ENCODE data around the gene PHLPP1.
A peak's percentile ranks its signal among the peaks of the same experiment; 100 is the strongest.

Gene PHLPP1

DNA sequence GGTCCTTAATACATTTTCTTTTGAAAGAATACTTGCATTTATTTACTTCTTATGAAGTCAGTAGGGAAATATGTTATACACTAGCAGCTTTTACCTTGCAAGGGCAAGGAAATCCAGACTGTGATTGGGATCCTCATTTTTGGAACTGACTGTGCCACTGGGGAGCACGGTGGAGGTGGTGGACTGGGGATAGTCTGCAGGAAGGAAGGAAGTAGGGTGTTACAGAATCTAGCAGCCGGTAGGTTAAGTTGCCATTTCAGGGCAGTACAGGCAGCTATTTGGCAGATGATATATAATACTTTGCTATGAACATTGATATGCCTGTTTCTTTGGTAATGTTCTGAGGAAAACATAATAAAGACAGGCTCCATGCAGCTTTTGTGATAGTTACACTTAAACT is 238.3 kb downstream of the PHLPP1 start:
- DNase-seq: no peak

- DNase-seq: peak; percentile 9 to 57
These were observed 239.0 kb downstream of the PHLPP1 start for GRCh38 chr18:62954366-62954765.

GRCh38 chr18:62957885-62958472 is 242.6 kb downstream of the PHLPP1 start:
- peak in 1 of 2 experiments; percentile 56 for DNase-seq

- no peak for DNase-seq
These were observed 244.1 kb downstream of the PHLPP1 start for GRCh38 chr18:62959481-62959880.

- DNase-seq: no peak
These were observed 248.2 kb downstream of the PHLPP1 start for GRCh38 chr18:62963507-62963906.

DNA sequence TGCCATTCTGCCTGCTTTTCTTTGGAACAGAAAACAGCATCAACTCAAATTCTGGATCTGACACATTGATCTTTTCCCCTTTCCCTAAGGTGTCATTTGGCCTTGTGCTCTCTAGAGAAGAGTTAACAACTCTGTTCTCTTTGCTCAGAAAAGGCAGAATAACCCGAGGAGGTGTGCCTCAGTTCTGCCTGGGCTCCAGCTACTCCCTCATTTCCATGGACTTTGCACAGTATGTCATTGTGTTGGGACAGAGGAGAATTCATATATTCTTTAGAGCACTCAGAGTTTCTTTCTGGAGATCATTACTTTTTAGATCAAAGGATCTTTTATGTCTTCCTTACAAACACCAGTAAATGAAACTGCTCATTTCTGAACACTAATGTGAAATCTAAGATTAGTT is 249.1 kb downstream of the PHLPP1 start:
- DNase-seq: no peak

DNA sequence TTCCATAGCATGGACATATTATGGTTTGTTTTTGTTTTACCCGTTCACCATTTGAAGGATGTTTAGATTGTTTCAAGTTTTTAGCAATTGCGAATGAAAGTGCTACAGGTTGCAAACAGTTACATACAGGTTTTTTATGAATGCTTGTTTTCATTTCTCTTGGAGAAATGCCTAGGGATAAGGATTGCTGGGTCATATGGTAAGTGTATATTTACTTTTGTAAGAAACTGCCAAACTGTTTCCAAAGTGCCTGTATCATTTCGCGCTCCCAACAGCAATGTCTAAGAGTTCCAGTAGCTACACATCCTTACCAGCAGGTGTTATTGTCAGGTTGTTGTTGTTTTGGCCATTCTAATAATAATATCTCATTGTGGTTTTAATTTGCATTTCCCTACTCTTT is 251.7 kb downstream of the PHLPP1 start:
- DNase-seq: no peak

GRCh38 chr18:62973689-62974088 is 258.3 kb downstream of the PHLPP1 start:
- no peak for DNase-seq

DNA sequence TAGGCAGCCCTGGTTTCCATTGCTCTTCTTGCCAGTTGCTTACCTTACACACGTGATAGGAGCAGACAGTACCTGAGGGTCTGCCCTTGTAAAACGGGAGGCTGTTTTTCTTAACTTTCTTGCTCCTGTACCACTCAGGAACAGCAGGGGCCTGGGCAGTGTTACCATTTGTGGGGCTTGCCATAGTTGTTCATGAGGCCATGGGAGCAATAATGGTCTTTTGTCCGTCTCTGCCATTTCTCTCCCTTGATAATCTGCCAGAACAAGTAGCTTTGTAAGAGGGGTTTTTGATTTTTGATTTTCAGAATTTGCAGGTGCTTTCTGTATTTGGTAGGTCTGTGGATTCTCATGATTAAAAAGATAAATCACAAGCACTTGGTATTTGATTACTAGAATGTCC is 259.0 kb downstream of the PHLPP1 start:
- no peak for DNase-seq

DNA sequence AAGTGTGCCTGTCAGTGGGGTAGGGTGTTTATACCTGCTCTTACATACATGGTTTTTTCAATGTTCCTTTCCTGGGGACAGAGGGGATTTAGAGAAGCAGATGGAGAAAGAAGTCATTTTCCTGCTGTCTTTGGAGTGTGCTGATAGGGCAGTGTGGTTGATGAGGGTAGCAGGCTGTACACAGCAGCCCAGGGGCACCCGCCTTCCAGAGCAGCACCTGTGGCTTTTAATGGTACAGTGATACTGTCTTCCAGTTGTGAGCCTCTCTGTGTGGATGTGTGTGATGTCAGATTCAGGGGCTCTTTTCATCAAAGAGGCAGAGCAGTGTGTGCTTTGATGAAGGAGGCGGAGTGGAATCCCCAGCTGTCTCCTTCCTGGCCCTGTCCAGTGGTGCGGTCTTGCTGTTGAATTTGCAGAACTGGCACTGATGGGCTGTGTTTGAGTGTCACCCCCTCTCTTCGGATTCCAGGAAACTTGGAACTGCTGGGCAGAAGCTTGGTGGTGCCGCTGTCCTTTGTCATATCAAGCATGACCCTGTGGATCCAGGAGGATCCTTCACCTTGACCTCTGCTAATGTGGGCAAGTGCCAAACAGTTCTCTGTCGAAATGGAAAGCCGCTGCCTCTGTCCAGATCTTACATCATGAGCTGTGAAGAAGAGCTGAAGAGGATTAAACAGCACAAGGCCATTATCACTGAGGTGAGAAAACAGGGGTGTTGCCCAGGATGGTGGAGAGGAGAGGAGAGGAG is 259.8 kb downstream of the PHLPP1 start:
- no peak for DNase-seq

DNA sequence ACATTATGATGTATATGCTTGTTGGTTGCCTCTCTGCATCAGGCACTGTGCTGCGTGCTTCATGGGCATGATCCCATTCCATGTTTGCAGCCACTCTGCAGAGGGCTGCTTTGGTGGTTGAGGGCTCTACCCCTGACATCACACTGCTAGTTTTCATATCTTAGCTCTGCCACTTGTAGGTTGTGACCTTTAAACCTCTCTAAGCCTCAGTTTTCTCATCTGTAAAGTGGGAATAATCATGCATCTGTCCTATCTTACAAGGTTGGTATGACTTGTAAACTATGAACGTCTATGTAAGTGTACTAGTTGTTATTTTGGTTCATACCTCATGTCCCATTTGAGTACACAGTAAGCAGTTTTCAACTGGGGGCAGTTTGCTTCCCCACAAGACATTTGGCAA is 260.4 kb downstream of the PHLPP1 start:
- DNase-seq: no peak

DNA sequence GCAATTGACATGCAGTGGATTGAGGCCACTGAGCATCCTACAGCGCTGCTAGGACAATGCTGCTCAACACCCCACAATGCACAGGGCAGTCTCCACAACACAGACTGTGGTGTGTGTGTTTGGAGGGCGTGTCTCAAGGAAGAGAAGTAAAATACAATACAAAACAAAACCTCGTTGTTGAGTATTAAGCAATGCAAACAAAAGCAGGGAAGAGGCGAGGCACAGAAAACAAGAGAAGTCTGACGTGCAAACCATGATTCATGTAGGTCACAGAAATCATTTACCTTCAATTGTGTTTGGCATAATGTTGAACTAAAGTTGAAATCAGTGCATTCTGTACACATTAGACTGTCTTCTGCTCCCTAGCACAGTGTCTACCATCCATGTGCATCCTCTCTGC is 260.9 kb downstream of the PHLPP1 start:
- DNase-seq: peak; percentile 9 to 27

DNA sequence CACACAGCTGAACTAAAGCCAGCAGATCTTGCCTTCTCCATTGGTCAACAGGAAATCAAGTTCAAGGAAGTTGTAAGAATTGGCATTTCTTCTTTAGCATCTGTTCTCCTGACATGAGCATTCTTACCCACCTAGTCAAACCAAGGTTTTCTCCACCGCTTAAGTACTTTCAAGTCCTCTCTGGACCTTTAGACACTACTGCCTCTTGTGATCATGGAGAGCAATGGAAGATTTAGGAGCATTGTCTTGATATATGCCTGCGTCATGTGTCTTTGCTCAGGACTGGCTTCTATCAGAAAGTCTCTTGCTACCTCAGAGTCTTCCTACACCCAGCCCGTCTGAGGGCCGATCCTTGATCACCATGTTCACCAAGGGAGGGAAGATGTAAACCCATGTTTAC is 262.2 kb downstream of the PHLPP1 start:
- DNase-seq: no peak

GRCh38 chr18:62978251-62979049 is 263.1 kb downstream of the PHLPP1 start:
- no peak for DNase-seq

DNA sequence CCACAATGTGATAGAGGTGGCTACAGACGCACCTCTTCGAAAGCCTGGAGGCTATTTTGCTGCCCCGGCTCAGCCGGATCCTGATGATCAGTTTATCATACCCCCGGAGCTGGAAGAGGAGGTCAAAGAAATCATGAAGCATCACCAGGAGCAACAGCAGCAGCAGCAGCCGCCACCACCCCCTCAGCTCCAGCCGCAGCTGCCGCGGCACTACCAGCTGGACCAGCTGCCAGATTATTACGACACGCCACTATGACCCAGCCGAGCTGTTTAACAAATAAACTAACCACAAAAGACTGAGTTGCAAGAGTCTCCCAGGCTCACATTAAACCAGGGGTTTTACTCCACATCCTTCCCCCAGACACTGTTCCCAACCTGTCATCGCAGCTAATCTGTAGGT is 263.8 kb downstream of the PHLPP1 start:
- peak; percentile 38 to 62 for DNase-seq

DNA sequence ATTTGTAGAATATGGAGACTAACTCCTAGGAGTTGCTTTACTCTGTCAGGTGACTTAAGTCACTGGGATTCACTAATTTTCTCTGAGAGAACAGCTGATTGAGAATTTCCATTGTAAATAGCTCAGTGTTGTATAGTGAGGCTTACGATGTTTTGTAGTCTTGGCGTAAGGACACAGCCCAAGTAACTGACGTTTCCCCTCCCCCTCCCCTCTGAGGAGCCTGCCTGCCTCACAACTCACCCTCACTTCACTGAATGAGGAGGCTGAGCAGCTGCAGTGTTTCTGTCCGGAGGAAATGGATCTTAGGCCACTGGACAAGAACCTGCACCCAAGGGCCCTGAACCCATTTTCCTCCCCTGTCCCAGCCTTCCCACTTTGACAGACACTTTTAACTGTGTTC is 264.6 kb downstream of the PHLPP1 start:
- DNase-seq: no peak

DNA sequence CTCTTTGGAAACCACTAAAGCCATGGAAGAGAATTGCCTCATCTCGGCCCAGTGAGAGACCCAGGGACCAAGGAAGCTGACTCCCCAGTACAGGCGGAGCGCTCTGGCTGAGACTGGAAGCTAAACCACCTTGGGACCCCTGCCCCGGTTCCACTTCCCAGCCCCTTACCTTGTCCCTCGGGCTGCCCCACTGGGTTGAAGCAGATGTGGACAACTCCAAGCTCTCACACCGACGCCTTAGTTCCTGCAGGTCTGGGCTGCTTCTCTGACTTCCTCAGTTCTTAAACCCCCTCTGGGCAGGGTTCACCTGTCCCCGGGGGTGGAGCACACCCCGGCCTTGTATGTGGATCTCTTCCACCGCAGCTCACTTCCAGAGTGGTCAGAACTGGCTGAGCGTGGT is 266.2 kb downstream of the PHLPP1 start:
- no peak for DNase-seq

DNA sequence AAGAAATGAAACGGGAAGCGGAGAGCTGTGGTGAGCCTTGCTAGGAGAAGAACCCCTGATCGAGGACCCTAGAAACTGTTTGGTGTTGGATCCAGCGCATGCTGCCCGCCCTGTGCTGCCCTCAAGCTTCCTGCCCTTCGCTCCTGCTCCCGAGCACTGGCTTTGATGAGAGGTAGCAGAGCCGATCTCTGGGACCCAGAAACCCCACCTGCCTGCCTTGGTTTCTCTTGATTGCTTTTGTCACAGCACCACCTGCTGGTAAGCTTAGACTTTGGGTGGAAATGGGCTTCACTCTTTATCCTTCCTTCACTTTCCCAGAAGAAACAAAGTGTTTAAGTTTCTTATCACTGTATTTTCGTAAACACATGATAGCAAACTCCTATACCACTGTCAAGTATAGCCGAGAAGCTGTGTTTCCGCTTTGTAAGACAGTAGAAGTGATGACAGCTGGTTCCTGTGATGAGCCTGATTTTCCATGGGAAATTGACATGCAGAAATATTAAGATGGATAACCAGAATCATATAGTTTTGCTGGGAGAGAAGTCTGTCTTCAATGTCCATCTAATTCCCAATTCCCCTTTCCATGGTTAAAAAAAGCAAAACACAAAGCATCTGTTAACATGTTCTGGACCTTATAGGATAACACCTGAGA is 267.4 kb downstream of the PHLPP1 start:
- peak; percentile 61 to 65 for DNase-seq

GRCh38 chr18:62984656-62985315 is 269.4 kb downstream of the PHLPP1 start:
- DNase-seq: no peak

DNA sequence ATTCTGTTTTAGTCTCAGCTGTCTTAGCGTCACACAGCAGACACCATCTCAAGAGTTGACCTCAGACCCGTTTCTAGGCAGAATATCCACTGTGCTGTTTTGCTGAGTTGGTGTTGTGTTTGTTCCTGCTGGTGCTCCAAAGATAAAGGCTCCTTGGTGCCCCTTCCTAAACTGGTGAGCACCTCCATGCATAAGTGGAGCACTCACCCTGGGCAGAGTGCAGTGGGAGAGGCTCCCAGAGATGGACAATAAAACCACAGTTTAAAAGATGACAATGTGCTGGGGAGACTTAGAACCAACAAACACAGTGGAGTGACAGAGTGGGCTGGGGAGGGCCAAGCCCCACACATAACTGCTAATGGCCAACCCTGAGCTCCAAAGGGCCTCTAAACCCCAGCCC is 271.1 kb downstream of the PHLPP1 start:
- no peak for DNase-seq

GRCh38 chr18:62987055-62987830 is 271.9 kb downstream of the PHLPP1 start:
- no peak for DNase-seq

DNA sequence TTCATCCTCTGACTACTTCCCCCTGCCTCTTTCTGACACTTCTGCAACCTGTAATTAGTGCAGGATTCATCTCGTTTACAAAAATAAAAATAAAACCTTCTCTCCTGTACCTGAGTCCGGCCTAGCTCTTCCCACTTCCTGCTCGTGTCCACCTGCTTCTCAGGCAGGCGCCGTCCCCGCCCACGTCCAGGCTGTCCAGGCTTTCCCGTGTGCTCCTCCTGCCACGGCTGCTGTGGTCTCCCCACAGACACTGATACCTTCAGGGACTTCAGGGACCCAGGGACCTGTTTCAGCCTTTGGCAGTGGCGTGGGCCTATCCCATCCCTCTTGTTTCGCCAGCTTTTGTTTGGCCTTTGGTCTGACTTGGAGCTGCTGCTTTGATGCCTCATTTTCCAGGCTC is 272.5 kb downstream of the PHLPP1 start:
- DNase-seq: no peak

Data from NCI-H2081 (cell line).